ENCODE data around the gene DUOXA1.
"Not testable (repeated sequence)": the region's sequence is repeated elsewhere in the genome, so short reads cannot be mapped to it uniquely, and the experiment has no call there.

Gene DUOXA1

DNA sequence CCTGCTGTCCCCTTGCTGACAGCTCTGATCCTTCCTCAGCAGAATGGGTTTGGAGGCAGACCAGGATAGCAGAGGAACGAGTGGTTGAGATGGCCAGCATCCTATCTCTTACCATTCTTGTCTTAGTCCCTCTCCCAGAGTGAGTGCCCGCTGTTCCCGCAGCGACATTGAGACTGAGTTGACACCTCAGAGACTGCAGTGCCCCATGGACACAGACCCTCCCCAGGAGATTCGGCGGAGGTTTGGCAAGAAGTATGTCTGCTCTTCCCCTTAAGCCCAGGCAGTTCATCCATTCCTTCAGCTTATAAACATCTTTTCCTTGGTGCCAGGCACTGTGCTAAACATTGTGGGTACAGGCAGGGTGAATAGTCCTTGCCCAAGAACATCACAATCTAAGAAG is 21.3 kb upstream of the DUOXA1 start:
- DNase-seq, result no peak

DNA sequence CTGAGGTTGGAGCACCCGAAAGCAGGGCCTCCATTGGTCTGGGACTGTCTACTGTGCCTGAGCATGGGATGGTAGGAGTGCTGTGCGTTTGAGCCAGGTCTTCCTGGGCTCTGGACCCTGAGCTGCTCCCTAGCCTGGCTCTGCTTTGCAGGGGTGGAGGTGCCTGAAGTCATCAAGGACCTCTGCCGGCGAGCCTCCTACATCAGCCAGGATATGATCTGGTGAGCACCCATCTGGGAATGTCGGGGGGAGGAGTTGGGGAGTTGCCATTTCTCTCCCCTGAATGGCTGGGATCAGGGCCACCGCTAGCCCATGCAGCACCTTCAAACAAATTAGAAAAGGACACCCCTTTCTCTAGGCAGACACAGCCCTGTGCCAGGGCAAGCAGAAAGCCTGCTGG is 20.8 kb upstream of the DUOXA1 start:
- DNase-seq, result no peak

DNA sequence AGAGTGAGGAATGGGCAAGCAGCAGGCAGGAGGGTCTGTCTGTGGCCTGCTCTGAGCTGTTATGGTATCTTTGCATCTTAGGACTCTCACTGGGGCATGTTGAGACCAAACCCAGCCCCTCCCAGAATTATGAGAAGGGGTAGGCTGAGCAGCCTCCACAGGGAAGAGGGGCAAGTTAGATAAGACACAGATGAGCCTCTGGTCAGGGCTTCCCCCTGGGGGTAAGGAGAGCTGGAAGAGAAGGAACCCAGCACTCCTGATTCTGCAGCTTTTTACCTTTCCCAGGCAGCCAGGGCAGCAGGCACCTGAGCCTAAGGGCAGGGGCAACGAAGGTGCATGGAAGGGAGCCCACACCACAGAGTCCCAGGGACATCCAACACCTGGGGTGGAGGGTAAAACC is 19.4 kb upstream of the DUOXA1 start:
- DNase-seq, result no peak

DNA sequence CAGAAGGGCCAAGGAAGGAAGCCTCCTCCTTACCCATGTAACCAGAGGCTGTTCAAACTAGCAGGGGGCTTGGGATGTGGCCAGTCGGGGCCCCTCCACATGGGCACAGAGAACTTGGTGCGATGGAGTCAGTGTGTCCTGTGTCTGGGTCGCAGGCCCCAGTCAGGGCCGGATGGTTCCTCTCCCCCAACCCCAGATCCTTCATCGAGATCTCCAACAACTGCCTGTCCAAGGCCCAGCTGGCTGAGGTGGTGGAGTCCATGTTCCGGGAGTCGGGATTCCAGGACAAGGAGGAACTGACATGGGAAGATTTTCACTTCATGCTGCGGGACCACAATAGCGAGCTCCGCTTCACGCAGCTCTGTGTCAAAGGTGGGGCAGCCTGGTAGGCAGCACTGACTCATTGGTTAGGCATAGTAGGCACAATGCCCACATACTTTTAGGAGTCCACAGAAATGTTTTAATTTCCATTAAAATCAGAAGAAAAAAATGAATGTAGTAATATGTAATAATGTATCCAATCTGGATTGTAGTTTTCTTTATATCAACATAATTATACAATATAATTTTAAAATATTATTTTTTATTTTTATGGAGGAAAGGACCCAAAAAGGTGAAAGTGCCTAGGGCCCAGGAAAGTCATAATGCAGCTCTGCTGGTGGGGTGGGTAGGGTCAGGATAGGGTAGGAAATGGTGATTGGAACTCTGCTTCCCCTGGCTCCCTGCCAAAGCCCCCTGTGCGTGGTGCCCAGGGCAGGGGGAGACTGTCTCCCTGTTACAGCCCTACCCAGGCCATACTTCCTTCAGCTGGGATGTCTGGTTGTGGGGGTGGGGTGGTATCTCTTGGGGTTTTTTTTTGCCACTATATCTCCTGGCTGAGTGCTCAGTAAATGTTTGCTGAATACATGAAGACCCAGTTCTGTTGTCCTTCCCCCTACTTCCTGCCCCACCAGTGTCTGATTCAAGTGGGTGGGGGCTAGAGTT is 18.7 kb upstream of the DUOXA1 start:
- DNase-seq, result no peak

DNA sequence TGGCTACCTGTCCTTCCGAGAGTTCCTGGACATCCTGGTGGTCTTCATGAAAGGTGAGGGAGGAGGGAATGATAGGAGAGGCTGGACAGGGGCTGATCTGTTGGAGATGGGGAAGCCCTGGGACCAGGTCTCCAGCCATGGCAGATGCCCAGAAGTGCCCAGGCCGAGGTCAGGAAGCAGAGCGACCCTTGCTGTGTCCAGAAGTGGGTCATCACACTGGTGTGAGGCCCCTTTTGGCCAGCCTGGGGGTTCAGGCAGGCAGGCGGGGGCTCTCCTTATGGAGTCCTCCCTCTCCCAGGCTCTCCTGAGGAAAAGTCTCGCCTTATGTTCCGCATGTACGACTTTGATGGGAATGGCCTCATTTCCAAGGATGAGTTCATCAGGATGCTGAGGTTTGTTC is 17.9 kb upstream of the DUOXA1 start:
- no peak for DNase-seq

DNA sequence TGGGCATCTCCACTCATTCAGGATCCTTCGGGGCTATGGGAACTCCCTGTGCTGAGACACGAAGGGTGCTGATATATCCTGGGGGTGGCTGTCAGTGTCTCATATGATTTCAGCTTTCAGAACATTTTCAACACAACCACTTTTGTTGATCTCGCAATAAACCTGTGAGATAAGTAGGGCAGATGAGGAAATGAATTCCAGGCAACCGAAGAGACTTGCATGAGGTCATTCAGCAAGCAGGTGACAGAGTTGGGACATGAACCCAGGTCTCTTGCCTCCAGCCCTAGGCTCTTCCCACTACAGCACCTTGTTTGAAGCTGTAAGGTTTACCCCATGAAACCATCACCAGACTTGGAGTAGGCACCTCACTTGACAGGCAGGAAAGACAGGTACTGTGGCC is 16.7 kb upstream of the DUOXA1 start:
- DNase-seq, result no peak

DNA sequence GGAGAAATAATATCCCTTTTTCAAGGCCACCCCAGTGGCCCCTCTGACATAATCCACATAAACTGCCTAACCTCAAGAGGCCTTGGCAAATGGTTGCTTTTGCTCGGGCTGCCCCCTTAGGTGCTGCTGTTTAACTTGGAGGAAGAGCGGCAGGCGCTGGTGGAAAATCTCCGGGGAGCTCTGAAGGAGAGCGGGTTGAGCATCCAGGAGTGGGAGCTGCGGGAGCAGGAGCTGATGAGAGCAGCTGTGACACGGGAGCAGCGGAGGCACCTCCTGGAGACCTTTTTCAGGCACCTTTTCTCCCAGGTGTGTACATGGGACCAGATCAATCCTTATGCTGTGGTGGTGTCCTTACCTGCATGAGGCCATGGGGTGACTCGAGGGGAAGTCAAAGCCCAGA is 15.1 kb upstream of the DUOXA1 start:
- no peak for DNase-seq

DNA sequence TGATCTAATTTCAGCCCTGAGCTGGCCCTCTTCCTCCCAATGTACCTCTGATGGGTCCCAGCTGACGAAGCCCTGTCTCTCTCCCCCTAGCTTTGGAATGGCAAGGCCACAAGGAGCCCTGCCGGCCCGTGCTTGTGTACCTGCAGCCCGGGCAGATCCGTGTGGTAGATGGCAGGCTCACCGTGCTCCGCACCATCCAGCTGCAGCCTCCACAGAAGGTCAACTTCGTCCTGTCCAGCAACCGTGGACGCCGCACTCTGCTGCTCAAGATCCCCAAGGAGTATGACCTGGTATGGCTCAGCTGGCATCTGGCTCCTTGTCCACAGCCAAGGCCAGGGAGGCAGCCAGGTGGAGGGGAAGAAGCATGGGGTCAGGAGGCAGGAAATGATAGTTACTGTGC is 14.3 kb upstream of the DUOXA1 start:
- no peak for DNase-seq

DNA sequence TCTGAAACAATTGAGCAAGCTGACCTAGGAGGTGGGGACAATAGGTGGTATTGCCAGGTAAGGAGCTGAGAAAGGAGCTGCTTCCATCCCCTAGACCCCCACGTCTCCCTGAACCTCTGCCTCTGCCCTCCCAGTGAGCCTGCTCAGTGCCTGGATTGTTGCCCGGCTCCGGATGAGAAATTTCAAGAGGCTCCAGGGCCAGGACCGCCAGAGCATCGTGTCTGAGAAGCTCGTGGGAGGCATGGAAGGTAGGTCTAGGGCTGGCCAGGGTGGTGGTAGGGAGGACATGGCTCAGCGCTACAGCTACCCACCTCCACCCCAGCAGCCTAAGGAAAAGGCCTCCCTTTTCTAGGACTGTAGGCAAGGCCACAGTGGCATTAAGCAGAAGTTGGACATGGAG is 13.4 kb upstream of the DUOXA1 start:
- no peak for DNase-seq

DNA sequence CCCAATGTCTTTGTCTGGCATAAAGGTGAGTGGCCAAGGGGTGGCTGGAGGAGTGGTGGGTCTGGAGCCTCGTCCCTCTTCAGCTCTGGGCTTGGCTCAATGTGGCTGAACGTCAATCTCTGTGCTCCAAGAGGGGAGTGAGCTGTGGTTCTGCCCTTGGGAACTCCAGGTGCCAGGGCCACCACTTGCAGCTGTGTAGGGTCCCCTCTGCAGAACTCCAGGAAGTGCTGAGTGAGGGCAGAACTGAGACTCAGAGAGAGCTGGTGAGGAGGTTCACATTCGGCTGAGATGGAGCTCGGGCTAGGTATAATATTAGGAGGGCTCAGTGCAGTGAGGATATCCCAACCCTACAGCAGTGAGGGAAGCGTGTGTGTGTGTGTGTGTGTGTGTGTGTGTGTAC is 11.7 kb upstream of the DUOXA1 start:
- no peak for DNase-seq

DNA sequence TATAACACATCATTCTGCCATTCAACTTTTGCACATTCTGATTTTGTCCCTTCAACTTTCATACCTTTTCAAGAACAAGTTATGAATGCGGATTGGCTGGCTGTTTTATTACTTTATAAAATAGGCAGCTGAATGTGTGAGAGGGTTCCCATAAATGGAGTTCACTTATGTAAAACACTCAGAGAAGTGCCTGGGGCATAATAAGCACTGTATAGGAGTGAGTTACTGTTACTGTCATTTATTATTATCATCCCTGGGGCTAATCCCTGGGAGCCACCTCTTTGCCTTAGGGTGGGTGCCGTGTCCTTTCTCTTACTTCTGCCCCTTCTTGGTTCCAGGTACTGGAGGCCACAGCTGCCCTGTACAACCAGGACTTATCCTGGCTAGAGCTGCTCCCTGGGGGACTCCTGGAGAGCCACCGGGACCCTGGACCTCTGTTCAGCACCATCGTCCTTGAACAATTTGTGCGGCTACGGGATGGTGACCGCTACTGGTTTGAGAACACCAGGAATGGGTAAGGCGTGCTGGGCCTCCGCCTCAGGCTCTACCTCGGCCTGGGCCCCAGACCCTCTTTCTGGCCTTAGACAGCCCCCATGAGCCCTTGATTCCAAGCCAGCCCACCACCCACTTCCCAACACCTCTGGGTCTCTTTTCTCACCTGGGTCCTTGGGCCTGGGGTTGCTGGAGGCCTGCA is 11.0 kb upstream of the DUOXA1 start:
- DNase-seq, result no peak

DNA sequence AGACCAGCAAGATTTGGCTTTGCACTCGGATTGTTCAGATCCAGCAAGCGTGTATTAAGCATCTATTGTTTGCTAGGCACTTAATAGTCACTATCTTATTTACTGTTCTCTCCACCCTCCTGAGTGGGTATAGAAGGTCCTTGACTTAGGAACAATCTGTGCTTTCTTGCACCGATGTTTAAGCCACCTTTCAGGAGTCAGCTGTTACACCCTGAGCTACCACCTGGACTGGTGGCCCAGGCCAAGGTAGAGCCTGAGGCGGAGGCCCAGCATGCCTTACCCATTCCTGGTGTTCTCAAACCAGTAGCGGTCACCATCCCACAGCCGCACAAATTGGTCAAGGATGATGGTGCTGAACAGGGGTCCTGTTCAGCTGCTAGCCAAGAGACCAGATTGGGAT is 10.1 kb upstream of the DUOXA1 start:
- DNase-seq, result no peak

DNA sequence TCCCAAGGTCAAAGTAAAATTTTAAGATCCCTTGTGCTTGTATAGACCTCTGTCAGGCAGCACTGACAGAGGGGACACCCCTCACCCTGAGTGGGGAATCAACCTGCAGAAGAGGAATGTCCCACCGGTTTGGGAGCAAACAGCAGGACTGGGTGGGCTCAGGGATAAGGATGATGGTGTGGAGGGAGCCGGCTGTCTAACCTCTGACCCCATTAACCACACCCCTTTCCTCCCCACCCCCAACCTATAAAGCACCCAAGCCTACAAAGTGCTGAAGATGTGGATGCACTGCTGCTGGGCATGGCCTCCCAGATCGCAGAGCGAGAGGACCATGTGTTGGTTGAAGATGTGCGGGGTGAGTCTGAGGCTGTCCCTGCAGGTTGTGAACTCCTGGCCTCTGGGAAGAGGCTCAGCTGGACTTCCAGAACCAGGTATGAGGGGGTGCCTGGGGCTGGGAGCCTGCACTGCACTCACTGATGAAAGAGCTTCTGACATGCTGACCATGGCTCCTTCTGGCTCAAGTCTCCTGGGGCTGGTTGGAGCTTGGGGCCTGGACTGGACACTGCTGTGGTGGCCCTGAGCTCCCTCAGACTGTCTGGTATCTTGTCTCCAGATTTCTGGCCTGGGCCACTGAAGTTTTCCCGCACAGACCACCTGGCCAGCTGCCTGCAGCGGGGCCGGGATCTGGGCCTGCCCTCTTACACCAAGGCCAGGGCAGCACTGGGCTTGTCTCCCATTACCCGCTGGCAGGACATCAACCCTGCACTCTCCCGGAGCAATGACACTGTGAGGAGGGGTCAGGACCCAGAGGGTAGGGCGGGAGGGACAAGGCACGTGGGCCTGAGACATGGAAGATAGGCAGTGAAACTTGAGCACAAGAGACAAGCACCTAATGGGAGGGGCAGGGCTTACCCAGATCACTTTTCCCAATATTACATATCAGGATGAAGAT is 9.4 kb upstream of the DUOXA1 start:
- no peak for DNase-seq

DNA sequence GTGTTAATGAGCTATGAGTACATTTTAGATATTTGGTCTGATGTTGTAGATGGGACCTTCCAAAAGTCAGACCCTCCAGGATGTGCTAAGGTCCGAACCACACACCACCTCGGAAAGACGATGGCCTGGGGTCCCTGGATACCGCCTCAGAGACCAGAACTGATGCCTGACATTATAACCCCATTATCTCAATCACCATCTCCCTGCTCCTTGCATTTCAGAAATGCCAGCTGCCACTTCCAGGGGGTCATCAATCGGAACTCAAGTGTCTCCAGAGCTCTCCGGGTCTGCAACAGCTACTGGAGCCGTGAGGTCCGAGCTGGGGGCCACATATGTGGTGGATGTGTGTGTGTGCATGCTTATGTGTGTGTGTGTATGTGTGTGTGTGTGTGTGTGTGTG is 8.0 kb upstream of the DUOXA1 start:
- no peak for DNase-seq

DNA sequence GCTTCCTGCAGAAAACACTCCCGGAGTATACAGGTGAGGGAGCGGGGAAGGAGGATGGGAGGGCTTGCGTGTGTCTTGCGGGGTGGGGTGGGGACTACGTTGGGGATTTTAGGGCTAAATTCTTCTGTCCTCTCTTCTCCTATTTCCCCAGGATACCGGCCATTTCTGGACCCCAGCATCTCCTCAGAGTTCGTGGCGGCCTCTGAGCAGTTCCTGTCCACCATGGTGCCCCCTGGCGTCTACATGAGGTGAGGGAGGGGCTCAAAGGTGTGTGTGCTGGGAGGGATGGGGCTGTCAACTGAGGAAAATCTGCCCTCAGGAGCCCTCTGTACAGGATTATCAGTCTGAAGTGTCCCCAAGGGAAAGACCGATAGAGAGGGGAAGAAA is 6.7 kb upstream of the DUOXA1 start:
- DNase-seq, result no peak

DNA sequence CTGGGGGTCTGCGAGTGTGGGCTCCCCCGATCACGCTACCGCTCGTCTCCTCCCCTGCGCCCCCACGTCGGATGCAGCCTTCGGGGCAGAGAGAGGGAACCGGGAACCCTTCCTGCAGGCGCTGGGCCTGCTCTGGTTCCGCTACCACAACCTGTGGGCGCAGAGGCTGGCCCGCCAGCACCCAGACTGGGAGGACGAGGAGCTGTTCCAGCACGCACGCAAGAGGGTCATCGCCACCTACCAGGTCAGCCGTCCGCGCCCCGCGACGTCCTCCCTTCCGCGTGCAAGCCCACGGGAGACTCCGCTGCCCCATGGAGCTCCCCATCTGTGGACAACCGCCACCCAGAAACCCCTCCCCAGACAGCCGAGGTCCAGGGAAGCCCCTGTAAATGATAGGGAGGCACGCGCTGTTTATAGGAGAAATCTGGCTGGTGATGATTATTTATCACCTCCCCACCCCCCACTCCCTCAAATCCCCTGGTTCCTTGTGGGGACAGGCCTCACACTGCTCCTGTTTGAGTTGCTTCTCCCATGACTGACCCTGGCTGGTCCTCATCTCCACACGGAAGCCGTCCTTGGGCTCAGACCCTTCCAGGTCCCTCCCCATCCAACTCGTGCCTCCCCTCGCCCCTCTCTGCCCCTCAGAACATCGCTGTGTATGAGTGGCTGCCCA is 6.2 kb upstream of the DUOXA1 start:
- not testable (repeated sequence) for DNase-seq

DNA sequence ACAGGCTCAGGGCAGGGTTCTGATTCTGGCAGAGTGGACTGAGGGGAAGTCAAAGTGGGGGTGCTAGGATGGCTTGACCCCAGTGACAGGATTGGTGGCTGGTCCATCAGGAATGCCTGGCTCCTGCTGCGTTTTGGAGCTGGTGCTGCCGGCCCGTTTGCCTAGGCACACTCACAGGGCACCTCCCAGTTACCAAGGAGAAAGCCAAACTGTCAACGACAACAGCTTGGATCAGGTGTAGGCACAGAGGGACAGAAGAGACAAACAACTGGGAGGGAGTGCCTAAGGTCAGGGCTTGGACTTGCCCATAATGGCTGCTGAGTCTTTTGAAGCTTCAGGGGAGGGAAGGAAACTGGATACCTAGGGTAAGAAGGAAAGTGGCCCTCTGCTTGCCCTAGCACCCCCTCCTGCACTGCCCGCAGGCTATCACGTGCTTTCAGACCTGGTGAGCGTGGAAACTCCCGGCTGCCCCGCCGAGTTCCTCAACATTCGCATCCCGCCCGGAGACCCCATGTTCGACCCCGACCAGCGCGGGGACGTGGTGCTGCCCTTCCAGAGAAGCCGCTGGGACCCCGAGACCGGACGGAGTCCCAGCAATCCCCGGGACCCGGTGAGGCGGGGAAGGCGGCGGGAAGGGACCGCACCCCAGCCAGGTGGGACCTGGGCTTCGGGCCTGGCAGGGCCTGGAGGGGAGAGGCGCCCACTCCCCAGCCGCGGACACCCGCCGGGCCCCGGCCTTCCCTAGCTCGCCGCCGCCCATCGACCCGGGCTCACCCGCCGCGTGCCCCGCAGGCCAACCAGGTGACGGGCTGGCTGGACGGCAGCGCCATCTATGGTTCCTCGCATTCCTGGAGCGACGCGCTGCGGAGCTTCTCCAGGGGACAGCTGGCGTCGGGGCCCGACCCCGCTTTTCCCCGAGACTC is 5.3 kb upstream of the DUOXA1 start:
- no peak for DNase-seq

DNA sequence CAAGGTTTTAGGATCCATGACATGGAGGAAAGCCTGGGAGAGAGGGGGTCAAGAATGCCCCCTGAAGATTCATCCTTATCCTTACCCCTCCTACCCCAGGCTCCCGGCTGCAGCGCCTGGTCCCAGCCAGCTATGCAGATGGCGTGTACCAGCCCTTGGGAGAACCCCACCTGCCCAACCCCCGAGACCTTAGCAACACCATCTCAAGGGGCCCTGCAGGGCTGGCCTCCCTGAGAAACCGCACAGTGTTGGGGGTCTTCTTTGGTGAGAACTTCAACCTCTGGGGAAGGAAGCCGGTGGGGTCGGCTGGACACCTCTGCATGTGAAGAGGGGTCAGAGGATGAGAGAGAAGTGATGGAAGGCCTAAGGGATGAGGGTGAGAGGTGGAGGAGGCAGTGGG is 4.4 kb upstream of the DUOXA1 start:
- no peak for DNase-seq

DNA sequence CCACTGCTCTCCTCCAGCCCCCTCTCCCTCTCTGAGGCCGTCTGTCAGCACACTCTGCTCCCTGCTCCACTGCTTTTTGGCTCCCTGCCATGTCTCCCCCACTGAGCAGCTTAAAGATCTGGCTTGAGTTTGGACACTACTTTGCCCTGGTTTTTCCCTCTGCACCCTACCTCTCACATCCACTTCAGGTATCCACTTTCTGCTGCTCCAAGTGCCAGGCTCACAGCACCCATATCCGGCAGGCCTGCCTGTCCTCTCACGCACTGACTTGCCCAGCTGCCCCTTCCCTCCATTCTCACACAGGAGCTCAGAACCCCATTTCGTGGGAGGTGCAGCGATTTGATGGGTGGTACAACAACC is 3.9 kb upstream of the DUOXA1 start:
- DNase-seq, result no peak

DNA sequence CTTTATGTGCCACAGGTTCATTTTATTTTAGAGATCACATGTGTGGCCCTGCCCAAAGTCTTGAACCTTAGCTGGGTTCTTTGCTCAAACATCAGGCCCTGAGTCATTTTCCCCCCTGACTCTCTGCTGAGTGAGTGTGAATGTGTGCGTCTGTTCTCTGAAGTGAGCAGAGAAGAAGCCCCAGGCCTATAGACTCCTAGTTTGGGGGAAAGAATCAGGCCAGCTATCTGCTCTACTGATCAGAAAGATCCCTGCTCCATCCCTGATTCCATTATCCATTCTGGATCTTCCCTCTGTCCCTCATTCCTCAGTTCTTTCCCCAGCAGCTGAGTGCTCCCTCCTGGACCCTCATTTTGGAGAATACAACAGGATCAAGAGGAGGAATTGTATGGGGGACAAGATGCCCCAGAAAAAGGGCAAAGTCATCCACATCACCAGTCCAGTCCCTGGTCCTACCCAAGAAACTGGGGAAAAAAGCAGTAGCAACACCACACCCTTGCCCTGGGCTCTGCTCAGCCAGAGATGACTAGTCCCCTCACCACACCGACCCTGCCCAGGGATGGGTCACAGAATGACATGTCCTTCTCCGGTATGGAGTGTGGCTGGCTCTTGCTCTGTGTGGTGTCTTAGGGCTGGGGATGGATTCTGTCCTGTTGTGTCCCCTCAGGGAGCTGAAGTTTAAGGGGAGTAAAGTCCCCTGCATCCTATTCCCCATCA is 3.3 kb upstream of the DUOXA1 start:
- DNase-seq, result no peak

DNA sequence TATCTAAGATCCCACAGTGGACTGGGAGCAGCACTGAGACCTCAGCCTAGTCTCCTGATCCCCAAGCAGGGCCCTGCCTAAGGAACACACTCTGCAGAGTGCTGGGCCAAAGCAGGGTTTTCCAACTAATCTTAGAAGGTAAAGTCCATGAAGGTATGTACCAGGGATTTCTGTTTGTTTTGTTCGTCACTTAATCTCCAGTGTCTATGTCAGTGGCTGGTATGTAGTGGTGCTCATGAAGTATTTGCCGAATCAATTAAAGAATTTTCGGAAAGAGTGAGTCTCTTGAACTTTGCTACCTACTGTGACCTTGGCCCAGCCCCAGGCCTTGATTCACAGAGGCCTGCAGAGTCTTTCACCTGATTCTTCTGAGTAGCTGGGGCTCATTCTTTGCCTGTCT is 1.8 kb upstream of the DUOXA1 start:
- no peak for DNase-seq
